GM21825 (cell line): ENCODE results near the gene AHDC1.

ENCODE experiments used
- ATAC-seq: cut with Tn5 transposase; IDR thresholded peaks from one replicate; pipeline ENCODE4 v1.9.1; 2021; ENCODE audit warnings: mild to moderate bottlenecking, moderate library complexity; ENCODE audit not compliant: unreplicated experiment

Gene AHDC1

DNA sequence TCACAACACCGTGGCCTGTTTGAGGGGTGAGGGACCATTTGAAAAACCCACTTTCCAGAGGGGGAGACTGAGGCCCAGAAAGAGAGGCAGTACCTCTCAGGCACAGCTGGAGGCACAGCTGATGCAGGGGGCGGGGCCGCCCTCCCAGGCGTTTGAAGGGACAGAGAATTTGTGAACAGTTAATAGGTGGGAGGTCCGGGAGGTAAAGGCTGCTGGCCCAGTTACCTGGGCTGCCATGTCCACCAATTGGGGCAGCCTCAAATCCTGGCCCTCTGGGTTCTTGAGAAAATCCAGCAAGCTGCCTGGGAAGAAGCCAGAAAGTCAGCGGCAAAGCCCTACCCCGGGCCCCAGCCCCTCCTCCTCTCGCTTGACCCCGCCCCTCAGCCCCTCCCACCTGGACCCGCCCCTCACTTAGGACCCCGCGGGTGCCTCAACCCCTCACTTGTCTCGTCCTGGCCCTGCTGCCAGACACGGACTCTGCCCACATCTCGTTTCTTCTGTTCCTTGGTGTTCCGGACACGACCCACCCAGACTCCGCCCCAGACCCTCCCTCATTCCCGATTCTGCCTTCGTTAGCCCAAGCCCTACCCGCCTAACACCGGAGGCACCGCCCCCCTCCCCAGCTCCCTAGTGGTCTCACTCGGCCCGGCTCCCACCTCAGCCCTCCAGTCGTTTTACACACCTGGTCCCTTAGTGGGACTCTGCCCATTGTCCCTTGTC, 10.8 kb upstream of the AHDC1 start:
- ATAC-seq, result no peak

DNA sequence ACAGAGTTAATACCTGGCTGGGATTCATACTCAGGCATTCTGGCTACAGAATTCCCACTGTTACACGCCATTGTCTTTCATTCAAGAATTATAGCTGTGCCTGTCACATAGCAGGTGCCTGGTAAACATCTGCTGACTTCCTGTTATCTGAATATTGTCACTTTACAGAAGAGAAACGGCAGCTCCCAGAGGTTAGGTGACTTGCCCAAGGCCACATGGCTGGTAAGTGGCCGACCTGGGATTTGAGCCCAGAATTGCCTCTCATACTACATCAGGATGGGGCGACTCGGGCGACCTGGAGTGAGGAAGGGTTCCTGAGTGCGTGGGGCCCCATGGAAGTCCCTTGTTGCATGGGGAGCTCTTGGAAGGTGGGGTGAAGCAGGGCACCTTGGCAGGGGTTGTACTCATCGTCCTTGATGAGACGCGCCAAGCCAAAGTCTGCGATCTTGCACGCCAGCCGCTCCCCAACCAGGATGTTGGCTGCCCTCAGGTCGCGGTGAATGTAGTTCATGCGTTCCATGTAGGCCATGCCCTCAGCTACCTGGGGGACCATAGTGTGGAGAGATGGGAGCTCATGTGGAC, 10.2 kb upstream of the AHDC1 start:
- no peak for ATAC-seq

DNA sequence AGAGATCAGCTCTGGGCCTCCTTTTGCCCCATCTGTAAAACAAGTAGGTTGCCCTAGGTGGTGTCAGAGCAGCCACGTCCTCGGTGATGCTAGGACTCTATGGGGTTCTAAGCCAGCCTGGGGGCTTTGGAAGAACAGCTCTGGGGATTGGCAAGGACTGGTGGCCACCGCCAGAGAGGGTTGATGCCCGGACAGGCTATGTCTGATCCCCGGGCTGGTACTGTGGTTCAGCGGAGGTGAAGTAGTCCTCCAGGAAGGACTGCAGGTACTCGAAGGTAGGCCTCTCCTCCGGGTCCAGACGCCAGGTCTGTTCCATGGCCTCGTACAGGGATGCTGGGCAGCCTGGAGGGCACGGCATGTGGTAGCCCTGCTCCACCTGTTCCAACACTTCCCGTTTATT, 8.8 kb upstream of the AHDC1 start:
- ATAC-seq, result no peak

DNA sequence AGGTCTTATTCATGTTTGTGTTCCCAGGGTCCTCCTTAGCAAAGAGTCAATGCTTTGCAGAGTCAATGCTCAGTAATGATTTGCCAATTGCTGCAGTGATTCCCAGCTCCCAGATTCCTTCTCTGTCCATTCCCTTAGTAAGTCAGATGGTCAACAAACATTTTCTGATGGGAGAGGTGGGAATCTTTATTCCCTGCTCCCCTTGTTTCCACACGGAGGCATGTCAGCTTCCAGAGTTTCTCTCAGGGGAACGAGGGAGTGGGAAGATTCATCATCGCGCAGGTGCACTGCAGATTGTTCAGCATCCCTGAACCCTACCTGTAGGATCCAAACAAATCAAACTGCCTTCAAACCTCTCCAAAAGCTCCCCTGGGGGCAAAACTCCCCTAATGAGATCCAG, 7.5 kb upstream of the AHDC1 start:
- ATAC-seq, result no peak

DNA sequence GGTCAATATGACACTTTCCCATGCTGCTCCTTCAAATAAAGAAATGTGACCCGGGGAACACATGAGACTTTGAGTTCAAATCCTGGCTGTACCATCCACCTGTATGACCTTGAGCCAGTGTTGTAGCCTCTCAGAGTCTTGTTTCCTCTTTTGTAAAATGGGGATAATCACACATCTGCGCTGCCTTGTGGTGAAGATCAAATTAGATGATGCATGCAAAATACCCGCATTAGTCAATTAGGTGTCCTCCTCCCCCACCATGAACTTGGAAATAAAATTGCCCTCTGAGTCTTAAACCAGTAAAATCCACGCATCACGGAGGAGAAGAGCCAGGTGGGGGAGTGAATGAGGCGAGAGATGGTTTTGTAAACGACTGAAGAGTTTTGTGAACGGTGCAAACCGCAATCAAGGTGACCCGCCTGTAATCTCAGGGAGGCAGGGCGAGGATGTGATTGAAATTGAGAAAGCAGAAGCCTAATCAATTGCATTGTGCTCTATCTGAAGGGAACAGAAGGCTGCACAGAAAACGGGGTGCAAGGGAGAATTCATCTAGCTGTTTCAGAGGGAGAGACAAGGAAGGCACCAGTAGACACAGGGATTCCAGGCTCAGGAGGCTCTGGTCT, 5.8 kb upstream of the AHDC1 start:
- no peak for ATAC-seq

DNA sequence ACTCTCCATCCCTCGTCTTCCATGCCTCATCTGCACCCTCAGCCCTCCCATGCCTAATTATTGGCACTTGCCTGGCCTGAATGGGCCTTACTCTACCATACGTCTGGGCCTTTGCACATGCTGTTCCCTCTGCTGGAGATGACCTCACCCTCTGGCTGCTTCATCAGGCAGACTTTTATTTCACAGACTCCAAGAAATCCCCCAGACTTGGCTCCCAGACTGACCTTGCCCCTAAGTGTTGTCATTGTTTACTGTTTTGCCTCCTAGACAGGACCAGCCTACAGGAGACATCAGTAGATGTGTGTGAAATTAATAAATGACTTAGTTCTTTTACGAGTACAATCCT, 5.2 kb upstream of the AHDC1 start:
- no peak for ATAC-seq

DNA sequence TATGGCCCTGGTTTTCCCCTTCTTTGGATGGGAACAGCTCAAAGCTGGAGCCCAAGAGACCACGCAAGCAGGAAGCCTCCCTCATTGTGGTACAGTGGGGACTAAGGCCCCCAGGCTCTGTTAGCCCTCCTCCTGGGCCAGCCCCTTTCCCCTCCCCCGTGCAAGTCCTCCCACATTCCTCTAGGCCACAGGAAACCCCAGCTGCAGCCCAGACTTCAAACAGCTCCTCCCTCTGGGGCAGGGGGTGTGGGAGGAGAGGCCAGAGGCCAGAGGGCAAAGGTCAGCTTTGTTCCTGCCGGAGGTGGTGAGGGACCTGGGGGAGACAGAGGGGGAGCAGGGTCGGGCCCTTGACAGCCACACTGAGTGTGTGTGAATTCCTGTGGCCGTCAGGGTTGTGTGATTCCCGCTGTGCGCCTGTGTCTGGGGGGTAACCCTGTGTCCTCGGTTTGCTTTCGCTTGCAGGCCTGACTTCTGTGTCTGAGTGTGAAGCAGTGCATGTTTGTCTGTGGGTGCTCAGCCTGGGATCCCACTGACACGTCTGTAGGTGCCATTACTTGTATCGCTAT, 3.4 kb upstream of the AHDC1 start:
- no peak for ATAC-seq

DNA sequence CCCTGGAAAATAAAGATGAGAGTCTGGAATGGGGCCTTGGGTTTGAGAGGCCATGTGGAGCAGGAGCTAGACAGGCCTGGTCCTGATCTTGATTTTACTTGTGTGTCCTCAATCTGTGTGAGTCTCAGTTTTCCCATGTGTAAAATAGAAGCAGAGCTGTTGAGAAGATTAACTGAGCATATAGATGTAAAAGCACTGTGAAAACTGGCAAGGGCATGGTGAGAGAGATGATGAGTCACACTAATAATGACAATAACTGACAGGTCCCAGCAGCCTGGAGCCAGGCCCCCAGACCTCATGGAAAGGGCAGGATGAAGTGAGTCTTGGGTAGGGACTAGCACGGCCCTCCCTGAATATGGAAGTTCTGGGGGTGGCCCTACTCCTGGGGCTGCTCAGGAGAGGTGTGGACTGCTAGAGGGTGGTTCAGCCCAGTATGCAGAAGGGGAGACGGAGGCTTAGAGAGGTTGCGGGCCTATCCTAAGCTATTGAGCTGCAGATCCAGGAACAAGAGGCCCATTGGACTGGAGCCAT, 2.8 kb upstream of the AHDC1 start:
- no peak for ATAC-seq

DNA sequence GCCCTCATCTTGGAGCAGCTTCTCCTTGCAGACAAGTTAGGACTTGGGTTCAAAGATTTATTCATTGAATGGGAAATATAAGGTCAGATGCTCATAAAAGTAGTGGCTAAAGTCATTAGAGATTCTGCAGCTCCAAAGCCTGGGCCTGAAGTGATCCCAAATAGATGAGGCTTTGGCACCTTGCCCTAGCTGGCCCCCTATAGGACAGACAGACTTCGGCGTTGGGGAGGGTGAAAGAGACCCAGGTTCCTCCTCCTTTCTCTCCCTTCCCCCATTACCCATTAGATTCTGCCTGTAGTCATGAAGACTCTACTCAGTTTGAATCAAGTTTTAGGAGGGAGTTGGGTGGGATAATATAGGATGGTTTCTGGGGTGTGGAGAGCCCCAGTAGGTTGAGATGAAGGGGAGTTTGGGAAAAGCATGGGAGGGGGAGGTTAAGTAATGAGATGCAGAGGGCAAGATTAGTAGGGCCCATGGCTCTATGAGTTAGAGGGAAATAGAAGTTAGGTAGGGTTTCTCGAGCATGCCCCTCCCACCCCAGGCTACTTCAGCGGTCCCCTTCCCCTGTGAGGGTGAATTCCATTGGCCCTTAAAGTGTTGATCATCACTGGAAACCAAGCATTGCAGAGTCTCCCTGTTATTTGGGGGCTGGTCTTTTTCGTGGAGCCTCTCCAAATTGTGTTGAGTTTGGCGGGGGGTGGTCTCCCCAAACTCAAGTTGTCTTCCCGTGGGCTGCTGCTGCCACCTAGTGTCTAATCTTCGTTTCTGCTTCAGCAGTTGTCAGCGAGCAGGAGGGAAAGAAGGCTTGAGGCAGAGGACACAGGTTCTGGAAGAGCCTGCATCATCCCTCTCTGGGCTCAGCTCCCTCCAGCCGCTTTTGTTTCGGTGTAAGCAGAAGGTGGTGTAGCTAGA, 2.1 kb upstream of the AHDC1 start:
- ATAC-seq, result no peak

DNA sequence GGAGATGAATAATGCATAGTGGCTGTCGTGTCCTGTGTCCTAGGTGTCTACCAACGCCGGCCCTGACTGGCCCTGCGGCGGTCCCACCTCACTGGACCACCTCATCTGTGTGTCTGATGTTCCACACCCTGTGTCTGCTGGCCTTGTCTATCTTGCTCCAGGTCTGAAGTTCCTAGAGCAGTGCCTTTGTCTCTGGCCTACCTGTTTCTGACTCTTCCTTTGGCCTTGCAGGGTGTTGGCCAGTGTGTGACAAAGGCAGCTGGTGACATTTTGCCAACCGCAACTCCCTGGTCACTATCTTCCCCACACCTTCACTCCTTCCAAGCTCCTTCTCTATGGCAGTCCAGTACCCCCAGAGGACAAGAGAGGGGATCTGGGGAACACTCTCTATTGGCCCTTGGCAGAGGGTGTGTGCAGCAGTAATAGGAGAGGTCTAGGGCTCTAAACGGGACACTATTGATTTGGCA, 1.4 kb upstream of the AHDC1 start:
- ATAC-seq, result no peak

DNA sequence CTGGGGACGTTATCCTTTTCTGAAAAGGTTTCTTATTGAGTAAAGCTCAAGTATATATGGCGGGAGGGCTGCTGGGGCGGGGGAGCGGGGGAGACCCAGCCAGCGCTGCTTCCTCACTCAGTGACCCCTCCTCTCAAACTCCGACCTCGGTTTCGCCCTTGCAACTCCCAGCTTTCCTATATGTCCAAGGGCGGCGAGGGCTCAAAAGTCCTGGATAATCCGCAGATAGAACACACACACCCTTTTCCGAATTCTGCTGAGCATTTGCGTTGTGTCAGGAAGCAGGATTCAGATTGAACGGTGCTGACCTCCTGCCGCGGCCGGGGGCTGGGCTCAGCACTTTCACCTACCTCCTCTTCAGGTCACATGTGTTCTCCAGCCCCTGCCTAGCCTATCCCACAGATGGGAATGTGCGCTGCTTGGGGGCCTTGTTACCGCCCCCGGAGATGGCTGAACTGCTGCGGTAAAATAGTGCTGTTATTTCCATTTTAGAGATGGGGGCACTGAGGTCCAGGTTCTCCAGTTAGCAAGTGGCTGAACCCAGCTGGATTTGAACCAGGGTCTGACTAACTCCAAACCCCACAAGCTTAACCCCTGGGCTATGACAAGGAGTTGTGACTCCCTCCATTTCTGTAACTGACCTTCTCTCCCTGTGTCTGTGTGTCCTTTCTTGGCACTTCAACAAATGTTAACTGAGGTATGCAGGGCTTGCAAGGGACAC, 795 bp upstream of the AHDC1 start:
- ATAC-seq, result no peak

DNA sequence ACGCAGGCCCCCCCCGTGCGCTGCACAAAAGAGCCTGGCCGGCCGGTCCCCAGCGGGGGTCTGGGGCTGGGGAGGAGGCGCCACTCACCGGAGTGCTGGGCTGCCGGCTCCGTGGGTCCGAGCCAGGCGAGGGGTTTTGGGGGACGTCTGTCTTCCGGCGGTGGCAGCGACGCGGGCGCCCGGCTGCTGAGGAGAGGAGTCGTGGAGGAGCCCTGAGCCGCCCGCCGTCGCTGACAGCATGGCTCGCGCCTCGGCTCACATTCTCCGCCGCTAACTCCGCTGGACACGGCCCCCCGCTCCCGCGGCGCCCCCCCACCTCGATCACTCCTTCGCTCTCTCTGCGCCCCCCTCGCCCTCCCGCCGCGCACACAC, 649 bp downstream of the AHDC1 start:
- ATAC-seq, result no peak

DNA sequence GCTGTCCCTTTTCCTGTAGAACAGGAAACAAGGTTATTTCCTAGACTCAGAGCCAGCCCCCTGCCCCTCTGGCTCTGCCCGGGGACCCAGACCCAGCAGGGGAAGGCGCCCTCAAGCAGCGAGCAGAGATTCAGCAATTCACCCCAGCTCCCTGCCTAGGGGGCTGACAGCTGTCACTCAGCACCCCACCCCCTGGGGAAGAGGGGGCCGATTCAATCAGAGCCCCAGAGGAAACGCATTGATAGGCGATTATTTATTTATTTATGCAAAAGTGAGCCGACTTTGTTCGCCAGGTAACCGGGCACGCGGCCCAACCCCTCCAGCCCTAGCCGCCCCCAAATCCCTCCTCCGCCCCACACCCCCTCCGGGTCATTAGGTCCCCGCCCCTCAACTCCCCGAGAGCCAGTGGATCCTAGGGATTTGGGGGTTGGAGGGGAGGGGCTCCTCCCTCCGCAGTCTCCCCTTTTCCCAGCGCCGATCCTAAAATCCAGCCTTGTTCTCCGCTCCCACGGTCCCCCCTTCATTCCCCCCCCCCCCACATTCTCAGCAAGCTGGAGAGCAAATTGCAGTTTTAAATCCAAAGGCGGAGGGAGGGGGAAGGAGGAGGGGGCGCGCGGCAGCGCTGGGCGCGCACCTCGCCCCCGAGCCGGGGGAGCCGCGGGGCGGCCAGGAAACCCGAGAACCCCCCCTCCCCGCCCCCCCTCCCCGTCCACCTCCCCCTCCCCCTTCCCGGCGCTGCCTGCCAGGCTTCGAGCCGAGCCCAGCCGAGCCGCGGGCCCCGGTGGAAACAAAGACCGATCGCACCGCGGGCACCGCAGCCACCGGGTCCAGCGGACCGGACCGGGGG, 1.3 kb downstream of the AHDC1 start:
- ATAC-seq, result no peak

DNA sequence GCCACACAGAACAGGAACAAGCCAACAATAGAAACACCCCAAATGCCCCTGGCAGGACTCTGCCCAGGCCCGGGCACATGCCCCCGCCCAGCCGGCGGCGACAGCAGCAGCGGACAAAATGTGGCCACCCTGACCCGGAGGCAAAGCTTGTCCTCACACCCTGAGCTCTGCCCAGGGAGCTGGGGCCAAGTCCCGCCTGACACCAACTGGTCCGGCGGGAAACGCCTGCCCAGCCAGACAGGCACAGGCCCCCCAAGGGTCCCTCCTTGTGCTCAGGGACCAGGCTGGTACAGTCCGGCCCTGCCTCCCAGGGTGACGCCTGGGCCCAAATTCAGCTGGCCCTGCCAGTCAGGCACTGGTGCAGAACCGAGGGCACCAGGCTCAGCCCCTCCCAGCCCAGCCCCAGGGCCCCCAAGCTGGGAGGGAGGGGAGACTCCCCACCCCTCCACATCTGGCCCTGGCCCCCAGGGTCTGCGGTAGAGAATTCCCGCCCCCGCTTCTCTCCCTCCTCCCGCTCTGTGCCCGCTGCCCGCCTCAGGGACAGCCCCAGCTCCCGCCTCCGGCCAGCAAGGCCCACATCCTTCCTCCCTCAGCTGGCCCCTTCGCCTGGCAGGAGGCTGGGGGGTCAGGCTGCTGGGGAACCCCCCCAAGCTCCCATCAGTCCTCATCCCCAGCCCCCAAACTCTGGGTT, 2.0 kb downstream of the AHDC1 start:
- peak; percentile 23 for ATAC-seq

DNA sequence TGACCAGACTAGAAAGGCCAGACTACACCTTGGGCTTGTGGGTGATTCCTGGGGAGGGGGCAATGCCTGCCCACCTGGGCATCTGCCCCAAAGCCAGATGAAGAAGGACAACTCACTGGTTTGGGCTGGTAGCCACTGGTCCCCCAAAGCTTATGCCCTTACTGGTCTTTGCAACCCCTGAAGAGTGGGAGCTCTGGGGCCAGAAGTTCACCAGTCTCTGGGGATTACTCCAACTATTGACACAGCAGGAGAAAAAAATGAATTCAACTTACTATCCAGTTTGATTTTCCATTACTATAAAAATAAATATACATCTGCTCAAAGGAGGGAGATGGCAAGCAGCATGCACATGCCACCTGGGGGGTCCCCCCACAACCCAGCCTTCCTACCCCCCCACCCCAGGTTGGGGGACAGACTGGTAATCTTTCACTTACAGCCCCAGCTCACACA, 2.6 kb downstream of the AHDC1 start:
- no peak for ATAC-seq

DNA sequence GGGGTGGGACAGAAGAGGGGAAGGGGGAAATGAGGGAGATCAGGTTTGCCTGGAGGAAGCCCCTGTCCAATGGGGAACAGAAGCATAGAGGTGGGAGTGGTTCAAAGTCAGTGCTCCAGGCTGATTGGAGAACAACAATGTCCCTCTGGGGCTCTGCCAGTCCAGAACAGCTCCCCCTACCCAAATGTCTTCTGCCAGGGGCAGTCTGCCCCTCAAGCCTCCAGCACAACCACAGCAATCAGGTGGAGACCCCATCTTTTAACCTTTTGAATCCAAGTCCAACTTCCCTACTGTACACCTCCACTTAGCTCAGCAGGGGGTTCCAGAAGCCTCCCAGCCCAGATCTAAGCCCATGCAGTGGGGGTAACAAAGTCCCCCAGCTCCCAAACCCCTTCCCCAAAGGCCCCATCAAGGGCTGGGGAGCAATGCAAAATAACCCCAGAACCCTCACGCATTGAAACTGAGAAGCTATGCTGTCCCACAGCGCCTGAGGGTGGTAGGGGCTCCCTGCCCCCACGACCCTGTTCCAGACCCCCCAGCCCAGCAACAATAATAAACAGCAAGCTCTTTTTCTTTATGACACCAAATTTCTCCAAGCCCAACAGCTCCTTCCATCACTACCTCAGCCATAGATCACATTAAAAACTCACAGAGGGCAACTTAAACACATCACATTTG, 3.3 kb downstream of the AHDC1 start:
- no peak for ATAC-seq

DNA sequence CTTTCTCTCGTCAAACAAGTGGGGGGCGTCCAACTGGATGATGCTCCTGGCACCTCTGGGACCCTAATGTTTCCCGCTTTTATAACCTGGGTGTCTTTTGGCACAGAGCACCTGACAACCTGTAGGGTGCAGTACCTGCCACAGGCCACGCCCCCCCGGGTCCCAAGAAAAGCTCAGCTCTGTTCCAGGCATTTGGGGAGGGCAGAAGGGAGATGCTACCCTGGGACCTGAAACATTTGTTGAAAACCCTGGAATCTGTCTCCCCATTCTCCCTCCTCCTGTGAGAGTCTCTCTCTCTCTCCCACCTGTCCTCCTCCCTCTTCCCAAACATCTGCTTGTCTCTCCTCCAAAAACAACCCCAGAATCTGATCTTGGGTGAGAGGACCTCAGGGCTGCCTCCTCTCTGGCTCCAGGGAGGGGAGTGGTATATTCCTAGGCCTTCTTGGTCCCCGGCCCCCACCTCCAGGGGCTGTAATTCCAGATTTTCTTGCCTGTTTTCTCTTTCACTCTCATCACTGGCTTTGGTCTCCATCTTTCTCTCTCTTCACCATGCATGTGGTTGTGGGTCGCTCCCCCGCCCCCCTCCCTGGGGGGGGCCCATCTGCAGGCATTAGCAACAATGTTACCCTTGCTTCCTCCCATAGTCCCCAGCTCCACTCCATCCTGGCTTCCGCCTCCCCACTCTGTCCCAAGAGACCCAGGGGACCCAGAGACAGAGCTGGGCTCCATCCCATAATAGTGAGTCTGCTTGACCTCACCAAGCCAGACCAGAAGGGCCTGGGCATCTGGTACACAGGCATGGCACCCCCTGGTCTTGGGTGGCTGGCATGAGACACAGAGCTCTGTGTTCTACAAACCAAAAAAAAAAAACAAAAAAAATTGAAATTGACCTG, 4.1 kb downstream of the AHDC1 start:
- no peak for ATAC-seq
